ENCODE measurements around the gene HIVEP3.

The HIVEP3 gene

GRCh38 chr1:41674522-41674921, 244.2 kb downstream of the HIVEP3 start:
- Histone ChIP-seq H2AFZ (no peak overlapping the region), H3K4me3 (ENCODE audit: low read depth, low read length) (no peak overlapping the region), H3K4me2 (ENCODE audit: low read length) (no peak overlapping the region), H3K4me1 (no peaks in the 10 kb centered on the region), H3K27ac (no peak overlapping the region), H3K9ac (no peak overlapping the region), H3K9me3 (ENCODE audit: control insufficient read depth, low read length) (no peaks in the 10 kb centered on the region), H3K79me2 (no peaks in the 10 kb centered on the region), H3K27me3 (ENCODE audit: control insufficient read depth, insufficient read depth, low read length) (no peaks in the 10 kb centered on the region), H3K36me3 (ENCODE audit: control insufficient read depth, insufficient read depth, low read length) (no peaks in the 10 kb centered on the region)
- TF ChIP-seq CTCF (IDR thresholded peaks at IDR 0.05) = no peak

GRCh38 chr1:41673806-41674205, 244.9 kb downstream of the HIVEP3 start:
- H3K9ac ChIP-seq = no peak overlapping the region

GRCh38 chr1:41673378-41673777, 245.3 kb downstream of the HIVEP3 start:
- Histone ChIP-seq H3K36me3 (ENCODE audit: control insufficient read depth, insufficient read depth, low read length) (no peaks in the 10 kb centered on the region), H3K9me3 (ENCODE audit: control insufficient read depth, low read length) (no peaks in the 10 kb centered on the region), H3K4me1 (no peaks in the 10 kb centered on the region), H3K4me3 (ENCODE audit: low read depth, low read length) (no peak overlapping the region), H3K9ac (no peak overlapping the region), H3K27ac (no peak overlapping the region), H2AFZ (no peak overlapping the region), H3K4me2 (ENCODE audit: low read length) (no peak overlapping the region), H3K79me2 (no peaks in the 10 kb centered on the region), H3K27me3 (ENCODE audit: control insufficient read depth, insufficient read depth, low read length) (no peaks in the 10 kb centered on the region)
- no peak for TF ChIP-seq CTCF (IDR thresholded peaks at IDR 0.05)

More at GRCh38 chr1:41673806-41674205, 244.9 kb downstream of the HIVEP3 start:
- no peak for TF ChIP-seq CTCF (IDR thresholded peaks at IDR 0.05)
- no peak overlapping the region for H2AFZ ChIP-seq
- no peaks in the 10 kb centered on the region for H3K4me1 ChIP-seq
- no peaks in the 10 kb centered on the region for H3K79me2 ChIP-seq
- H3K4me2 ChIP-seq (ENCODE audit: low read length) = no peak overlapping the region
- no peak overlapping the region for H3K27ac ChIP-seq
- H3K27me3 ChIP-seq (ENCODE audit: control insufficient read depth, insufficient read depth, low read length) = no peaks in the 10 kb centered on the region
- no peaks in the 10 kb centered on the region for H3K9me3 ChIP-seq (ENCODE audit: control insufficient read depth, low read length)
- H3K4me3 ChIP-seq (ENCODE audit: low read depth, low read length) = no peak overlapping the region
- H3K36me3 ChIP-seq (ENCODE audit: control insufficient read depth, insufficient read depth, low read length) = no peaks in the 10 kb centered on the region

GRCh38 chr1:41672641-41673361, 245.9 kb downstream of the HIVEP3 start:
- Histone ChIP-seq H3K9ac (no peak overlapping the region), H3K79me2 (no peaks in the 10 kb centered on the region), H3K4me2 (ENCODE audit: low read length) (no peak overlapping the region), H3K27ac (no peak overlapping the region), H3K27me3 (ENCODE audit: control insufficient read depth, insufficient read depth, low read length) (no peaks in the 10 kb centered on the region), H2AFZ (no peak overlapping the region), H3K4me3 (ENCODE audit: low read depth, low read length) (no peak overlapping the region), H3K4me1 (no peaks in the 10 kb centered on the region), H3K9me3 (ENCODE audit: control insufficient read depth, low read length) (no peaks in the 10 kb centered on the region), H3K36me3 (ENCODE audit: control insufficient read depth, insufficient read depth, low read length) (no peaks in the 10 kb centered on the region)
- no peak for TF ChIP-seq CTCF (IDR thresholded peaks at IDR 0.05)

GRCh38 chr1:41672173-41672572, 246.5 kb downstream of the HIVEP3 start:
- H3K4me2 ChIP-seq (ENCODE audit: low read length) = no peak overlapping the region
- no peaks in the 10 kb centered on the region for H3K9me3 ChIP-seq (ENCODE audit: control insufficient read depth, low read length)
- TF ChIP-seq CTCF (IDR thresholded peaks at IDR 0.05) = no peak
- no peak overlapping the region for H3K4me3 ChIP-seq (ENCODE audit: low read depth, low read length)
- no peaks in the 10 kb centered on the region for H3K4me1 ChIP-seq
- no peak overlapping the region for H3K27ac ChIP-seq
- no peak overlapping the region for H3K9ac ChIP-seq
- no peak overlapping the region for H2AFZ ChIP-seq
- no peaks in the 10 kb centered on the region for H3K79me2 ChIP-seq
- H3K27me3 ChIP-seq (ENCODE audit: control insufficient read depth, insufficient read depth, low read length) = no peaks in the 10 kb centered on the region
- H3K36me3 ChIP-seq (ENCODE audit: control insufficient read depth, insufficient read depth, low read length) = no peaks in the 10 kb centered on the region

All from parathyroid adenoma (tissue), 2 donors.